HG03196 (cell line): Measurements from ENCODE around the gene FZD10.

Experiments
- ATAC-seq: cut with Tn5 transposase; IDR thresholded peaks from one replicate; pipeline ENCODE4 v1.9.1; 2021; ENCODE audit not compliant: unreplicated experiment

The FZD10 gene, protein sequence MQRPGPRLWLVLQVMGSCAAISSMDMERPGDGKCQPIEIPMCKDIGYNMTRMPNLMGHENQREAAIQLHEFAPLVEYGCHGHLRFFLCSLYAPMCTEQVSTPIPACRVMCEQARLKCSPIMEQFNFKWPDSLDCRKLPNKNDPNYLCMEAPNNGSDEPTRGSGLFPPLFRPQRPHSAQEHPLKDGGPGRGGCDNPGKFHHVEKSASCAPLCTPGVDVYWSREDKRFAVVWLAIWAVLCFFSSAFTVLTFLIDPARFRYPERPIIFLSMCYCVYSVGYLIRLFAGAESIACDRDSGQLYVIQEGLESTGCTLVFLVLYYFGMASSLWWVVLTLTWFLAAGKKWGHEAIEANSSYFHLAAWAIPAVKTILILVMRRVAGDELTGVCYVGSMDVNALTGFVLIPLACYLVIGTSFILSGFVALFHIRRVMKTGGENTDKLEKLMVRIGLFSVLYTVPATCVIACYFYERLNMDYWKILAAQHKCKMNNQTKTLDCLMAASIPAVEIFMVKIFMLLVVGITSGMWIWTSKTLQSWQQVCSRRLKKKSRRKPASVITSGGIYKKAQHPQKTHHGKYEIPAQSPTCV

DNA sequence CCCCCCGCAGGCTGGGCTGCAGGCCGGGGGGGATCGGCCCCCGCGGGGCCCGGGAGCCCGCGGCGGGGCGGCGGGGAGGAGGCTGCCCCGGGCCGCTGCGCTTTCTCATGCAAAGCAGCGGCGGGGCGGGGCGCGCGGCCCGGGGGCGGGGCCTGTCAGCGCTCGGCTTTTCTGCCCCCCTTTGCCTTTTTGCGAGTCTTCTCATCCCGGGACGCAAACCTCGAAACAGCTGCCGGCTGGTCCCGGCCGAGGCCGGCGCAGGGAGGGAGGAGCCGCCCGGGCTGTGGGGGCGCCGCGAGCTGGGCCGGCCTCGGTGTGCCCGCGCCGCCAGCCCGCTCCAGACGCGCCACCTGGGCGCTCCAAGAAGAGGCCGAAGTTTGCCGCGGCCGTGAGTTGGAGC lies at the start of gene FZD10:
Gene FZD10 (plus strand): TSS at position 198 of the 400 bp plus-strand sequence. CDS start 479 bp downstream, outside the sequence.
- ATAC-seq, result no peak

DNA sequence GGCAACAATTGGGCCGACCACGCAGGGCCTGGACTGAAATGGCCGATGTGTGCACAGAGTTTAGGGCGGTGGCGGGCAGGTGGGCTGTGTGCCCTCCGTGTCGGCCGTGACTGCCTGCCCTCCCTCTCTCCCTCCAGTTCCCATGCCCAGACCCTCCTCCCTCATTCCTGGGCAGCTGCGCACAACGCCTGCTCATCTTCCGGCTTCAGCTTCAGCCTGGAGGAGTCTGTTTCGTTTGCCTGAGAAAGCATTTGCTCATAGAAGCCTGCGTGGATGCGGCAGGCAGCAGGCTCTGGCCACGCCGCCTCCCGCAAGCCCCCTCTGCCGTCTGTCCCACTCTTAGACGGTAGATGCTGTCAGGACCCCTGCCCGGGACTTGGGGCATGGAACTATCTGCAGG lies 47.3 kb upstream of the FZD10 start:
- ATAC-seq, result no peak

DNA sequence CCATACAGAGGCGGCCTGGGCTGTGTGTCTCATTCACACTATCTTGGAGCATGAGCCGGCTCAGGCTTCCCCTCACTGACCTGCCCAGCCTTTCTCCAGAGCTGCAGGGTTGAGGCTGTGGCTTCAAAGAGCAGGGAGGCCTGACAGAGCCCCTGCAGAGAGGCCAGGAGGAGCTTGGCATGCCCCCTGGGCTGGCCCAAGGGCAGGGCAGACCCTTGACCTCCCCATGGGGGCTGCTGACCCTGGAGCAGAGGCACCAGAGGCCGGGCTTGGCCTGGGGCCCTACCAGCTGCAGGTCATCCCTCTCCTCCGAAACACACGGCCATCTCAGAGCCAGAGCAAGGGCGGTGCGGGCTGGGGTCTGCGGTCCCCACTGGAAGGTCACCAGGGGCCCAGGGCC lies 46.6 kb upstream of the FZD10 start:
- no peak for ATAC-seq

DNA sequence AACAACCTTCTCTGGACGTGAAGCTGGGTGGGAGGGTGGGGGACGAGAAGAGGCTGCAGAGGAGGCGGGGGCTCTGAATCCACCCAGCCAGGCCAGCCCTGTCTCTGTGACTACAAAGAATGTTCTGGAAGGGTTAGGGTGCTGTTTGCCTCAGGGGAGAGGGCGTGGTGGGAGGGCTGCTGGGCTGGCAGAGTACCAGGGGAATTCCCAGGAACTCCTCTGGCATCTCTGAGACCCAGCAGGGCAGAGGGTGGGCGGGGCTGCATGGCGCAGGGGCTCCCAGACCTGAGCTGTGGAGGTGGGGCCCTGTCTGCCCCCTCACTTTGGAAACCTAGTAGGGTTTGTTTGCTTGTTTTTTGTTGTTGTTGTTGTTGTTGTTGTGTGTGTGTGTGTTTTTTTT lies 45.5 kb upstream of the FZD10 start:
- ATAC-seq, result no peak

DNA sequence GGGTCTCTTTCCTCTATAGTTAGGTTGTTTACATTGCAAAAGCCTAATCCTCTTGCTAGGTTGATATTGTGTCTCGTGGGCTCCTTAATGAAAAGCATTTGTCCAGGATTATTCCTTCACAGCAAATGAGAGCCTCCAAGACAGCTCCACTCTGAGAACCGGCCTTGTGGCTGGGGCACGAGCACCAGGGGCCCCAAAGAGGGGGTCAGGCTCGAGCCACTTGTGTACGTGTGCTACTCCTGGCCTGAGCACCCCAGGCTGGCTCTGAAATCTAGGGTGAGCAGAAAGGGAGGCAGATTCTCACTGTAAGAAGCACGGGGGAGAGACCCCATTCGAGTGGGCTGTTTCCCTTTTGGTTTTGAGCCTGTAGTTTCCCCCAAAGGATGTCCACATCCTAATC lies 45.0 kb upstream of the FZD10 start:
- ATAC-seq, result no peak

DNA sequence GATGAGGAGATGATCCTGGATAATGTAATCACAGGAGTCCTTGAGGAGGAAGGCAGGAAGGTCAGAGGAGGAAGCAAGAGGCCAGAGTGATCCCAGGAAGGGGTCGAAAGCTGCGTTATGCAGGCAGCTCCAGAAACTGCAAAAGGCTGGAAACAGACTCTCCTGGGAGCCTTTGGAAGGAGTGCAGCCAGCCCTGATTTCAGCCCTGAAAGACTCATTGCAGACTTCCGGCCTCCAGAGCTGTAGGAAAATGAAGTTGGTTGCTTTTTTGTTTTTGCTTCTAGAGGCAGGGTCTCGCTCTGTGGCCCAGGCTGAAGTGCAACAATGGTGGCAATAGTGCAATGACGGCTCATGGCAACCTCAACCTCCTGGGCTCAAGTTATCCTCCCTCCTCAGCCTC lies 44.6 kb upstream of the FZD10 start:
- ATAC-seq, result no peak

DNA sequence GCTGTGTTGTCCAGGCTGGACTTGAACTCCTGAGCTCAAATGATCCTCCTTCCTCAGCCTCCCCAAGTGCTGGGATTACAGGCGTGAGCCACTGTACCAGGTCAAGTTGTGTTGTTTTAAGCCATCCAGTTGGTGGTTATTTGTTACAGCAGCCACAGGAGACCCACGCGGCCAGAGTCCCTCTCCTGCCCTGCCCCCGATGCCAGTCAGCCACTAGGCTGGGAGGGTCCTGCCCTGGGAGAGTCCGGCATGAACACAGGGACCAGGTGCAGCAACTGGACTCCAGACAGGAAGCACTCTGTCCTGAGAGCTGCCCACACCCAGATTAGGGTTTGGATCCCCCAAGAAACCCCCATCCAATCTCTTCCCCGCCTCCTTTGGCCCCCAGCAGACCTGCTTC lies 44.1 kb upstream of the FZD10 start:
- ATAC-seq, result no peak

DNA sequence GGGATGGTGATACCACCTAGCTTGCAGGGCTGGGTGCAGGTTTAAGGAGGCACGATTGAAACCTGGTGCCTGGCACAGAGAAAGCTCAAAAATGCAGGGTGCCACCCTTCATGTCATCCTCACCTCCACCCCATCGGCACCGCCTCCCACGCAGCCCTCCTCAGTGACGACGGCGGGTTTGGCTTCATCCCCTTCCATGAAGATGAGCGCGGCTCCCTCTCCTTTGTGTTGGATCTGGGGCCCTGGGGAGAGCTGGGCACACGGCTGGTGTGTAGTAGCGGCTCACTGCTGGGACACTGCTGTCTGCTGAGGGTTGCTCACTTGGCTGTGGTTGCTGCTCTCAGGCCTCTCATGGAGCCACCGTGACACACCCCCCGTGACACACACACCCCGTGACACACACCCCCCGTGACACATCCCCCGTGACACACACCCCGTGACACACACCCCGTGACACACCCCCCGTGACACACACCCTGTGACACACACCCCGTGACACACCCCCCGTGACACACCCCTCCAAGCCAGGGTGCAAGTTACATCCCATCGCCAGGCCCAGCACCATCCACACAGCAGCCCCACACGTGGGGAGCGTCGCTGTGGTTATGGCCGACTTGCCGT lies 42.9 kb upstream of the FZD10 start:
- no peak for ATAC-seq

DNA sequence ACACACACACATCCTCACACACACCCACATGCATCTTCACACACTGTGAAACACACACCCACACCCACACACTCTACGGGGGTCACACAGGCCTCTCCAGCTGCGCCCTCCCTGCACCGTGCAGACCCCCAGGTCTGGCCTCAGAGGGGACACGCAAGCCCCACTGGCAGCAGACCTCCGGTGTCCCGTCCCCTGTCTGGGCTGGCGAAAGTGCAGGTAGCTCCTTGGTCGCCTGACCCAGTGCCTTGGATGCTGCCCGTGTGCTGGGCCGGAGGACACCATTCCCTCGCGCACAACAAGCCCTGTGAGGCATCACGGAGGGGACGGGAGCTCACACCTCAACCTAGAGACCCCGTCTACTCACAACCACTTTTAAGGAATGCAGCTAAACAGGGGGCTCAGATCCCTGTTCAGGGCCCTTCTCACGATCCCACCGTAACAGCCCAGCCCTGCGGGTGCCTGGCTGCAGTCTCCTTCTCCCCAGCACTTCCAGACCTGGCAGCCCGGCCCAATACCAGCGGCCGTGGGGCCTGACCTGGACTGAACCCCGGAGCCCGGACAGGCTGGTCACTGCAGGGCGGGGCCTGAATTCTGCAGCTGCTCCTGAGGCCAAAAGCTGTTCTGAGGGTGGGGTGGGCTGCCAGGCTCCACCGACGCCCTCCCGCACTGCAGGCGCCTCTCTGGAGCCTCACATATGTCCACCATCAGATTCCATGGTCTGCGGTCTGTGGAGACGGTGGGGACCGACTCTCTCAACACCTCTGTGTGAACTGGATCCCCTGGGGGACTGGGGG lies 42.1 kb upstream of the FZD10 start:
- no peak for ATAC-seq

DNA sequence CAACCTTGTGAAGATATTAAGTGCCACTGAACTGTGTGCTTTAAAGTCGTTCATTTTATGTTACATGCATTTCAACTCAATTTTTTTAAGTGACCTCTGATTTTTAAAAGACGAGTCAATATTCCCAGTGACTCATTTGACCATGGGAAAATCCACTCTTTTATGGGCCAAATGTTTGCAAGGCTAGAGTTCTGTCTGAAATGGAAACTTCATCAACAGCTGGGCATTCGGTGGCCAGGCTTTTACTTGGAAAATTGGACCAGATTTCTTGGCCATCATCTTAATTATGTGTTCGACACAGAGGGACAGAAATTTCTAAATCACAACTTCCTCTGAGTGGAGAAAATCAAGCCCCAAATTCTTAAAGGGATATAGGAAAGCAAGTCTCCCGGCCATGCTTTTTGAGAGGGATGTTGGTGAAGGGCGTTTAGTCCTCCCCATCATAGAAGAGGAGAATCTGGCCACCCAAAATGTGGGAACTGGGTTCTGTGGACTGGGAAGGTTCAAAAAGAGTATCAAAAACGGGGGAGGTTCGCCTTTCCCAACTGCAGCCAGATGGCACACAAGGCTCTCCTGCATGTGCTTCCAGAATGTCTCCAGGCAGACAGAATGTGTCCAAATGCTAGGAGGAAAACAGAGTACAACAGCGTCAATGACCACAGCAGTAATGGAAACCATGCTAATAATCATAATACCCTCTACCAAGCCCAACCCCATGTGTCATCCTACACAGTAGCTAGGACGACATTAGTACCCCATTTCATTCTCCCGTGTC lies 40.9 kb upstream of the FZD10 start:
- no peak for ATAC-seq

DNA sequence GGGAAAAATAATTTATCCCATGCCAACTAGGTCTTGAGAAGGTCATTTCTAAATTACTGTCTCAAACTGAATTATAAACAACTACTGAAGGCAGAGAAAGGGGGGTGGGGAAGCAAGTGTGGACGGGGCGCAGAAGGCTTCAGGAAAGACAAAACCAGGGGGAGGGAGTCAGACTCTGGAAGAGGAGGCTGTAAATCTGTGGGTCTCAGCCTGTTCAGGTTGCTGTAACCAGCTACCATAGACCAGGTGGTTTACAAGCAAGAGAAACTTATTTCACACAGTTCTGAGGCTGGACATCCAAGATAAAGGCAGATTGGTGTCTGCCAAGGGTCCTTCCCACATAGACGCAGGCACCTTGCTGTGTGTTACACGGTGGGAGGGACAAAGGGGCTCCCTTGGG lies 39.9 kb upstream of the FZD10 start:
- ATAC-seq, result no peak

DNA sequence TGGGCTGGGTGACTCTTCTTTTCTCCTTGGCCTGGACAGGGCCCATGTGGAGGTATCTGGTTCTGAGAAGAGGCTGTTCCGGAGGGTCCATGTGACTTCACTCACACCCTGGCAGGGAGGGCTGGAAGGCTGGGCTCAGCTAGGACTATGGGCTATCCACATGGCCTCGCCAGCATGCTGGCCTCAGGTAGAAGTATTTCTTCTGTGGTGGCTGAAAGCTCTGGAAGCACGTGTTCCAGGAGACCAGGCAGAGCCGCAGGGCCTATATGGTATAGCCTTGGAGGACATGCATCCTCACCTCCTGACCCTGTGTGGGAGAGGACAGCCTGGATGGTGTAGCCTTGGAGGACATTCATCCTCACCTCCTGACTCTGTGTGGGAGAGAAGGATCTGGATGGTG lies 38.2 kb upstream of the FZD10 start:
- no peak for ATAC-seq

DNA sequence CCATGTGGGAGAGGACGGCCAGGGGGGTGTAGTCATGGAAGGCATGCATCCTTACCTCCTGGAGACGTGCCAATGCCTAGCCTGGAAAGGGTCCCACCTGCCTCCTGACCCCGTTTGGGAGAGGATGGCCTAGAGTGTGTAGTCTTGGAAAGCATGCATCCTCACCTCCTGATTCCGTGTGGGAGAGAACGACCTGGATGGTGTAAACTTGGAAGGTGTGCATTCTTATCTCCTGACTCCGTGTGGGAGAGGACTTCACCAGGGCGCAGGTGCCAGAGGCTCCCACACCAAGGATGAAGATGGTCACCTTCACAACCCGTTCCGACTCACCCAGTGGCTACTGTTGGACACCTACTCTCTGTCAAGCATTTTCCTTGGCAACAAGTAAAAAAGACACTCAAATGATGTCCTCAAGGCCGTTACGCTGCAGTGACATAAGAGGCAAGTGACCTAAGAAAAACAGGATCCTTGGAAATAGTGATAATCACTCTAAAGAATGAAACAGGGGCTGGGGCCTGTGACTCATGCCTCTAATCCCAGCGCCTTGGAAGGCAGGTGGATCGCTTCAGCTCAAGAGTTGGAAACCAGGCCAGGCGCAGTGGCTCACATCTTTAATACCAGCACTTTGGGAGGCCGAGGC lies 37.5 kb upstream of the FZD10 start:
- no peak for ATAC-seq

DNA sequence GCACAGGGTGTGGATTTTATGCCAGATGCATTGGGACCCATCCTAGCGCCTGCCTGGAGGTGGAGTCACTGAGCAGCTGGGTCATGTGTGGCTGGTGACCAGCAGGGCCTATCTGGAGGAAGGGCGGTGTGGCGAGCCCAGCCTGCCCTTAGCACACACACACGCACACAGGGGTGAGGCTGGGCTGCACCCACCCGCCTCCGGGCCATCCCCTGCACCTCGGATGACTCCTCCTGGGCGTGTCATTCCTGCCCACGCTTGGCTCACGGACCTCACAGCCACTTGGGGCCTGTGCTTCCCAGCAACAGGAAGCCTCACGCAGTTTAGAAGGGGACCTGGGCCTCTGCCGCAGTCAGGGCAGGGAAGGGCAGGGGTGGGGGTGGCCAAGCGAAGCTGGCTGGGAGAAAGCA lies 36.2 kb upstream of the FZD10 start:
- ATAC-seq, result no peak

DNA sequence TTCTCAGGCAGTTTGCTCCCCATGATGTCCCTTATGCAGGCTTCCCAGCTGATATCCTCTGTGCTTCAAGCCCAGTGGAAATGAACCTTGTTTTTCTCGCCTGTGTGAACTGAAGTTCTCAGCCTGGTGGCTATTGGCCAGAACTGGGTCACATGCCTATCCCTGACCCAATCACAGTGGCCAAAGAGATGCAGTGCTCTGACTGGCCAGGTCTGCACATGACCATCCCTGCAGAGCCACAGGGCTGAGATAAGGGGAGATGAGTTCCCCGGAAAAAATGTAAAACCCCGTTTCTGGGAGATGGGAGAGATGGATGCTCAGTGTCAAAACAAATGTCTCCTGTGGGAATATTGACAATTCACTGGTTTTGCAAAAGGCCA lies 34.7 kb upstream of the FZD10 start:
- ATAC-seq, result no peak

DNA sequence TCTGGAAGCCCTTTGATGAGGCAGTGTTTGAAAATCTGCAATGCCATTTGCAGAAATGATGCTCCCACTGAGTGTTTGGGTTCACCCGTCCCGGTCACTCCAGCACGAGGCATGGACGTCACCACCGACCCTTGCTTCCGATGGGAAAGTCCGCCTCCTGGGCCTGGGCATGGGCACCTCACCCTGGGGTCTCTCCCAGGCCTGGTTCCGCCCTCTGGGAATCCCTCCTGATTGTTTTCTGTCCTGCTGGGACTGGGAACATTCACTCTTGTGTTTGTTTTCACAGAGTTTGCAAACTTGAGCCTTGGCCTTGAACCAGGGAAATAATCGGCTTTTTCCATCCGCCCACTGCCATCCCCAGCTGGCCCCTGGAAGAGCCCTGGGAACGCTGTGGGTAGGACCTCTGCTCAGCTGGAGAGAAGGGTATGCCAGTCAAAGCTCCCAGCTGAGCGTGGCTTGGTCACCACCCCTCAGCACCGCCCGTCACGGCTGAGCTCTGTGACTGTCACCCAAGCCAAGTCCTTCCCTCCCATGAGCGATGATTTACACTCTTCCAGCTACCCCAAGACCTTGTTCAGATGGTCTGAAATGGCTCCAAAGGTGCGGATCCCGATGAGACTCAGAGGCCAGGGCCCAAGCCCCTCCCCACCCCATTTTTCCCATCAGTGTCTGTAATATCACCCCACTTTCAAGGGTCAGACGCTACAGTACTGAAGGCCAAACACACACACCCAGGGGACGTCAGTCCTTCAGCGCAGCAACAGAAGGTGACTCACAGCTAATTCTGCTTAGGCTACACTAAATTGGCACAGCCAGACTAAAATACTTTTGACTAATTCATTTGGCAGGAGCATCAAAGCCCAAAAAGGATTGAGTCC lies 34.1 kb upstream of the FZD10 start:
- no peak for ATAC-seq

DNA sequence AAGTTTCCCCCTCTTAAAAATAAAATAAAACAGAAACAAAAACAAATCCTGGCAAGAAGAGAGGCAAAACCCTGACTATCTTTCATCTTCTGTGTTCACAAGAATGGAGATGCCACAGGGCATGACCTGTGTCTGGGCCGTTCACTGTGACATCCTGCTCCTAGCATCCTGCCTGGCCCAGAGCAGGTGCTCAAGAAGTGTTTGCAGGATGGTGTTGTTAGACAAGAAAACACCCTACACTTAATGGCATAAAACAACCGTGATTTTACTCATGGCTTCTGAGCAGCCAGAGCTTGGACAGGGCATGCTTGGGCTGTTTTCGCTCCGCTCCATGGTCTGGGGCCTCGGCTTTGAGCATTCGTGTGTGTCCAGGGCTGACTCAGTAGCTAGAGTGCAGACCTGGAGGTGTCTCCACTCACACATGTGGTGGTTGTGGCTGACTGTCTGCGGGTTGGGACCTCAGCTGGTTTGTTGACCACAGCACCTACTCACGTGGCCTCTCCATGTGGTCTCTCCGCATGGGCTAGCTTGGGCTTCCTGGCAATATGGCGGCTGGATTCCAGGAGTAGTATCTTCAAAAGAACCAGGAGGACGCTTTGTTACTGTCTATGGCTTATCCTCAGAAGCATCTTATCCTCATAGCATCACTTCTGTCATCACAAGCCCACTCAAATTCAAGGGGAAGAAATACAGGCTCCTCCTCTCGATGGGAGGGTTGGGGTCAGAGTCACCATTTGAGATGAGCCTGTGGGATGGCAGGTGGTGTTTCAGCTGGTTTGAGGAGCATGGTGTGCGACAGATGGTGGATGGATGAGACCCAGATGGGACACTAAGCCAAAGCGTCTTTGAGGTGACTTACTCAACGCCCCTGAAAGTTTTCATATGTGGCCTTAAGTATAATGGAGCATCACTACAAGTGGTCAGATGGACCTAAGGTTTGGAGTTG lies 33.2 kb upstream of the FZD10 start:
- ATAC-seq, result no peak

DNA sequence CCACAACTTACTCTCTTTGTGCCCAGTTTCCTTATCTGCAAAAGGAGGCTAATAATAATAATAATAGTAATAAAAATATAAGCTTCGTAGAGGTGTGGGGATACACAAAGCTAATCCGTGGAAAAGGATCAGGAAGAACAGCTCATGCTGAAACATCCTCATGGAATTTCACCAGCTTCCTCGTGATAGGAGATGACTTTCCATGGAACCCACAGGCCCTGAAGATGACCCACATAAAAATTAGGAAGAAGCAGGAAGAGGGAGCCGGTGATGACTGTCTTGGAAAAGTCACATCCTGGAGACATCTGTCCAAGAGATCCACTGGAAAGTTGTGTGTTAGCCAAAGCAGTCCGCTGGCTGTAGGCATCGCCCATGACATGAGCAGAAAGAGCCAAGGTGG lies 31.9 kb upstream of the FZD10 start:
- no peak for ATAC-seq
